GM18505 (cell line): ENCODE measurements around the gene TMEM134.

ENCODE experiments used
- ATAC-seq: cut with Tn5 transposase; IDR thresholded peaks from one replicate; pipeline ENCODE4 v1.9.1; 2021; ENCODE audit not compliant: unreplicated experiment
- POLR2A ChIP-seq: IDR thresholded peaks from 4 replicates; pipeline ENCODE4 v1.6.1; 2011; ENCODE audit warnings: borderline replicate concordance; ENCODE audit not compliant: insufficient read depth, insufficient read length; ENCODE audit errors: extremely low read depth

Gene TMEM134

DNA sequence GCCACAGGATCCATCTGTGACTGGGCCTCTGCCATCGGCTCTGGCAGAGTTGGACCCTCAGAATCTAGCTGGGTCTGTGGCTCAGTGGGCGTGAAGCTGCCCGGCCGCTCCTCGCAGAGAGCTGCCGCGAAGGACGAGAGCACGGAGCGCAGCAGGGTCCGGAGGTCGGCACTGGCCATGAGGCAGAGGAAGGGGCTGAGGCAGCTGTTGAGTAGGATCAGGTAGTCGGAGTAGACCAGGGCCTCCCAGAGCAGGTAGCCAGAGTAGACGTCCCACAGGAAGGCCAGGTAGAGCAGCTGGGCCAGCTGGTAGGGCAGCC lies 17.4 kb downstream of the TMEM134 start:
- TF ChIP-seq POLR2A = no peak
- no peak for ATAC-seq

DNA sequence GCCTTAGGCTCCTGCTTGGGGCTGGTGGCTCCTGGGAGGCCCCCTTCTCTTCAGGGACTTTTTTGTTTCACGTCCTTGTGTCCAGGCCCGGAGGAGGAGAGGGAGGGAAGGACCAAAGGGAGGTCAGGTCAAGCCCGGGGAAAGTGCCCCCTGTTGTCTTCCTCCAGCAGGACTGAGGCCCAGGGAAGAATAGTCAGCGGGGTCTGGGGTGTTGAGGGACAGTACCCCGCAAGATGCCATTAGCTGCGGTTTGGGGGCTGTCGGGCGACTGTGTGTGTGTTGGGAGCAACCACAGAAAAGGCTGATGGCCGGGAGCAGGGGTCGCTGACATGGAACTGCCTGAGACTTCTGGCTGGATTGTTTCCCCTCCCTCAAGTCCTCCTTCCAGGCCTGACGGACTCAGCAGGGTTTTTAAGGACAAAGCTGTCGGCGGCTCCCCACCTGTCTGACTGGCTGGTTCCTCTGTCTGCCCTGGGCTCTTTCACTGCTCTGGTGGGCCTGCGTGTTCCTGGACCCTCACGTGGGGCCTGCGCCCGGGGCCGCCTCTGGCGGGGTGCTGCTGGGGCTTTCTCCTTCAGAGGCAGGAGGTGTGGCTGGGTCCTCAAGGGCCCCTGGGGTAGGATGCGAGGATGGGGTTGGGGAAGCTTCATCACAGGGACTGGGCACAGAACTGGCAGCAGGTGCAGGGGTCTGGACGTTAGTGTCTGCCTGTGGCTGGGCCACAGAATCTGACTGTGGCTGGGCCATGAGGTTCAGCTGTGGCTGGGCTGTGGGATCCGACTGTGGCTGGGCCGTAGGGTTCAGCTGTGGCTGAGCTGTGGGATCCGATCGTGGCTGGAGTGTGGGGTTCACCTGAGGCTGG lies 18.0 kb downstream of the TMEM134 start:
- no peak for TF ChIP-seq POLR2A
- no peak for ATAC-seq

DNA sequence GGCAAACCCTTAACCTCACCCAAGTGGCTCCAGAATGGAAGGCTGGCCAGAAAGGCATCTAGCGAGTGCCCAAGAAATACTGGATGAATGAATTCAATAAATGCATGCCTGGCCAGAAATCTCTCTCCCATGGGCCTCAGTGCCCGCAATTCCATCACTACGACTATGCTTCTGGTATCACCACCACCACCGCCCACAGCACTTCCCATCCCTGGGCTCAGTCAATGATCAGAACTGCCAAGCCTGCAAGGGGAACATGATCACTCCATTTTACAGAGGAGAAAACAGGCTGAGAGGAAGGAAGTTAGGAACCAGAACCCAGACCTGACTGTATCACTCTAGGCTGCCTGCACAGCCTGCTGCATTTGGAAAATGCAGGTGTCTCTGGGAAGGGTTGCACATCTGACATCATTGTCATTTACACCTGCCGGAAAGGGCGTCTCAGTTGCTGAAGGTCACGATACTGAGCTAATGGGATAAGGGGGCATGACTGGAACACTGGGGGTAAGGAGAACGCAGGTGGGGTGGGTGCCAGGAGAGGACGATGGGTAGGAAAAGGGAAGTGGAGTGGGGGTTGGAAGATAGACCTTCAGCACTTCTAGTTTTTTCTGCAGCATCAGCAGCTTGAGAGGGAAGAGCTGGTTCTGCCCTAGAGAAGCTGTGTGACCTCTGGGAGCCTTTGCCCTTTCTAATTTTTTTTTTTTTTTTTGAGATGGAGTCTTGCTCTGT lies 19.8 kb downstream of the TMEM134 start:
- ATAC-seq = no peak
- TF ChIP-seq POLR2A = no peak

DNA sequence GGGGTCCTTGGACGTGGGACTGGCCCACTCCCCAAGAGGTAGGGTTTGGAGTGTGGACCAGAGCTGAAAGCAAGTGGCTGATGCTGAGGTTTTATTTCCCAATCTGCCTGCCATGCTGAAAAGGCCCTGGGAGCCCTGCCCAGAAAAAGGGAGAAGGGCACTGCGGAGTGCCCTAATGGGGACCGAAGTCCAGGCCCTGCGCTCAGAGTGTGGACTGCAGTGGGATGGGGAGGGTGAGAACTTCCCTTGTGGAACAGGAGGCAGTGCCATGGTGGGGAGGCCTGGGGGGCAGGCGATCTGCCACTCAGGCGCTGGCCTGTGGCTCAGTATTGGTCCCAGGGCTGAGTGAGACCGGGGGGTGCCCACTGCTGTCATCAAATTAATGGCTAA lies 20.8 kb downstream of the TMEM134 start:
- no peak for TF ChIP-seq POLR2A
- no peak for ATAC-seq

DNA sequence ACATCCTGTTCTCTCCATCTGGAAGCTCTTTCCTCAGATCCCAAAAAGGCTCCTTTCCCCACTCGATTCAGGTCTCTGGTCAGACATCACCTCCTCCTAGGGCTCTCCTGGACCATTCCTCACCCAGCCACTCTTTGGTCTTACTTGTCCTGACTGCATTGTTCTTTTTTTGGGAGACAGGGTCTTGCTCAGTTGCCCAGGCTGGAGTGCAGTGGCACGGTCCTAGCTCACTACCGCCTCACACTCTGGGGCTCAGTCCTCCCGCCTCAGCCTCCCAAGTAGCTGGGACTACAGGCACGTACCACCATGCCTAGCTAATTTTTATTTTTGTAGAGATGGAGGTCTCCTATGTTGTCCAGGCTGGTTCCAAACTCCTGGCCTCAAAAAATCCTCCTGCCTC lies 23.5 kb downstream of the TMEM134 start:
- TF ChIP-seq POLR2A = no peak
- no peak for ATAC-seq

DNA sequence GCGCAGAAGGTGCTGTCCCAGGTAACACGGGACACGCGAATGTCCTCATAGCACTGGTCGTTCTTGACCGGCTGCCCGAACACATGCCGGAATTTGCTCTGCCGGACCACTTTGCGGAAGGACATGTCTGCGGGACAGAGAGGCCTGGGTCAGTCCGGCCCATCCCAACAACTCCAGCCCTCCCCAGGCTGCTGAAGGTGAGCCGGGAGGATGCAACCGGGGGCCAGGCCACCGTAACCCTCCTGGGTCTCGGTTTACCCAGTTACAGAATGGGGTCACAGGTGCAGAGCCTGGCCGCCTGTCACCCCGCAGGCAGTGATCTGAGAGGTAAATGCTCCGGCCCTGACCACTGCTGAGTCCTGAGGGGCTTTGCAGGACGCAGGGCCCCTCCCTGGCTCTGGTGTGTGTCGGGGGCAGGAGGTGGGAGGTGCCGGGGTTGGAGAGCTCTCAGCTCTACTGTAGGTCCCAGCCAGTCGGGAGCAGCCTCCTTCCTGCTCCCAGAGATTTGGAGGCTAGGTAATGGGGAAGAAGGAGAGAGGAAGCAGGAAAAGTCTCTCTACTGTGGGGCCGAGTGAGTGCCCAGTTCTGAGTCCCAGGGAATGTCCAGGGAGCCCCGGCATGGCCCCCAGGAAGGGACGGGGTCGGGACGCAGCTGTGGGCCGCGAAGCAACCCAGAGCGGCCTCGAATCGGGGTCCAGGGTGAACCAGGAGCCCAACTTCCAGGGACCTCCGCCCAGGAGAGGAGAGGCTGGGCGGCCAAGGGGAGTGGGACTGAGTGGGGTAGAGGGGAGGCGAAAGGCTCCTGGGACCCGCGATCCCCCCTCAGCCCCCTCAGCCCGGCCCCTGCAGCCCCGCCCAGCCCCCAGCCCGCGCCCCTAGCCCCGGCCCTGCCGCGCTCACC lies 26.3 kb downstream of the TMEM134 start:
- no peak for ATAC-seq
- peak; percentile 10 for TF ChIP-seq POLR2A

DNA sequence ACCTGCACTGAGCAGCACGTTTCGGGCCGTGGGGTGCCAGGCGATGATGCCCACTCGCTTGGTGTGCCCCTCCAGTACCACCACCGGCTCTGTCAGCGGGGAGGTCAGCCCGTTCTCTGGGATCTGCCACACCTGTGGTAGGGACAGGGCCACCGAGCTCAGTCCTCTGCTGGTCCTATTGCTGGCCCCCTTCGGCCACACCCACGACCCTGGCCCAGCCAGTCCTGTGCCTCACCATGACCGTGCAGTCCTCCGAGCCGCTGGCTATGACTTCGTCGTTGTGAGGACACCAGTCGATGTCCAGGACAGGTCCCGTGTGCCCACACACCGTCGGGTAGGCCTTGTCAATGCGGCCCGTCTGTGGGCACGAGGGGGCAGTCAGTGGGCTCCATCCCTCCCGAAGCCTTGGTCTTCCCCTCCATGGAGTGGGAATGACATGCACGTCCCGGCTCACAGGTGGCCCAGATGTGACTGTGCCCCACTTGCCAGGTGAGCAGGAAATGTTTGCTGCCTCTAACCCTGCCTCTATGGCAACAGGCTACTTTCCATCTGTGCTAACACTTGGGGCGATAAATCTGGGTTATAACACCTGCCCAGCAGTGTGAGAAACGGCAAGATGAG lies 27.2 kb downstream of the TMEM134 start:
- peak; percentile 7 for TF ChIP-seq POLR2A
- ATAC-seq = no peak

DNA sequence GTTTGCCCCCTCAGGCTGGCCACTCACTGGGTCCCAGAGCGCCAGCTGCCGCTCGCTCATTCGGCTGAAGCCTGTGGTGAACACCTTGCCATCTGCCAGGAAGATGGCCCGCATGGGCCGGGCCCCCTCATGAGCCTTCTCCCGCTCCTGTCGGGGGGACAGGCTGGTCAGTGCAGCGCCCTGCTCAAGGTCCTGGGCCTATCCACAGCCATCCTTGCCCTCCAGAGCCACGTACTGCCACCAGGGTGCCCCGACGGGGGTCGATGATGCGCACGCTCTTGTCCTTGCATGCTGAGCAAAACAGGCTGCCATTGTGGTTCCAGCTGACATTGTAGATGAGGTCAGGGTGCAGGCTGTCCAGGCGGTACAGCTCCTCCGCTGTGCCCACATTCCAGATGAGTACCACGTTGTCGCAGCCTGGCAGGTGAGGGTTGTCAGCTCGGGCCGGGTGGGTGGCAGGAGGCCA lies 27.9 kb downstream of the TMEM134 start:
- no peak for ATAC-seq
- peak; percentile 40 for TF ChIP-seq POLR2A

DNA sequence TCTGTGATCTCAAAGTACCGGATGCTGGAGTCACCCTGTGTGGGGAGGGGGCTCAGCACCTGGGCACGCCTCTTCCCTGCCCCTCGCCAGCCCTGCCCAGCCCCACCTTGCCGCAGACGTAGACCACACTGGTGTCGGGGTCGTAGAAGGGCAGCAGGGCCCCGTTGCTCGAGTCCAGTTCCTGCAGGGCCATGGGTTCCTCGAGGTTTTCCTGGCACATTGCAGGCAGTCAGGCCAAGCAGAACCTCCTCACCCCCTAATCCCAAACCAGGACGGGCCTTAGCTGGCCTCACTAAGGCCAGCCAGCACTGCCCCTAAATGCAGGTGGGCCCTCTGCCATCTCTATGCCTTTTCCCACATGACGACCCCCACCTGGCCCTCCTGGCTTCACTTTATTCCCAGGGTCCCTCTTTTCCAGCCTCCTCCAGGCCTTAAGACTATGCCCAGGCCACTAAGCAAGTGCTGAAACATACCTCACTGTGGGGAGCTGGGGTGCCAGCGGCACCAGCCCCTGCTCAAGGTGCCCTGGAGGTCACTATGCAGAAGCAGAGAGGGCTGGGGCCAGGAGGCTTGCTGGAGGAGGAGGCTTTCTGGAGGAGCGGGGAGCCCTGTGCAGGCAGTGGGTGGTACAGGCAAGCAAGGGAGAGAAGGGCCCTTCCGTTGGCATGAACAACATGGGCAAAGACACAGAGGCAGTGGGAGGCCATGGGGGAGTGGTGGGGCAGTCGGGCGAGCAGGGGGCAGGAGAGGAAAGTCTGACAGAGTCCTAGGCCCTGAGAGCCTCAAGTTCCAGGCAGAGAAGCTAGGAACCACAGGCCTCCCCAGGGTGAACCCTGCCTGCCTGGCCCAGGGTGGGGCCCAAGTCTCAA lies 28.6 kb downstream of the TMEM134 start:
- ATAC-seq = no peak
- no peak for TF ChIP-seq POLR2A

DNA sequence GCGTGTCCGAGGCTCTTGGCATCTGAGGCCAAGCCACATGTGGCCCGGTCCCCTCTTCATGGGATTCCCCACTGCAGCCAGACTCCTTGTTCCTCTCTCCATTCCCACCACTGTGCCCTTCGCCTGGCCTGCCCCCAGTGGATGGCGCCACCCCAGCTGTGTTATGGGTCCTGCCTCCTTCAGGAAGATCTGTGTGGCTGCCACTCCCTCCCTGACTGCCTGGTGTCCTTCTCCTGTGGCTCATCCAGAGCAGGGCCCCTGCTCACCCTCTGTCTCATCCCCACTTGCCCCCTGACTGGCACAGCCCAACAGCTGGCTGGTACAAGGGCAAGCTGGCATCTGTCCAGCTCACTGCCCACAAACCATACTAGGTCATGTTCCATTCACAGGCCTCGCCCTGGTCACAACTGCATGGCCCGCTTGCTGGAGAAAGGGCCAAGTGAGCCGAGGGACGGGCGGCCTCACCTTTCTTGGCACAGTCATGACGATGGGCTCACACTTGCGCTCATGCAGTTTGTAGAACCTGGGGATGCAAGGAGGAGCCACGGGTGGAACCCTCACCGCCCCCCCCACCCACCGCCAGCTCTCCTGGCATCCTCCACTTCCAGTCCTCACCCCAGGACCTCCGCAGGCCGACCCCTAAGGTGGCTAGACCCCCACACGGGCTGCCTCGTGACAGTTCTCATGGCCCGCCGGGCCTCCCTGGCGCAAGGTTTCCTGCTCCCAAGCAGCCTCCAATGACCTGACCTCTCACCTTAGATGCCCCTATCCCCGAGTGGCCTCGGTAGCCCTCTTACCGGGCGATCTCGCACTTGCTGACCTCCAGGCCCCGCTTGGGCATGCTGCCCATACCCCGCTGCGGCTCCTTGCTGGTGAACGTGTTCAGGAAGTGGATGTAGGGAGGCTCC lies 29.5 kb downstream of the TMEM134 start:
- no peak for ATAC-seq
- TF ChIP-seq POLR2A = no peak

DNA sequence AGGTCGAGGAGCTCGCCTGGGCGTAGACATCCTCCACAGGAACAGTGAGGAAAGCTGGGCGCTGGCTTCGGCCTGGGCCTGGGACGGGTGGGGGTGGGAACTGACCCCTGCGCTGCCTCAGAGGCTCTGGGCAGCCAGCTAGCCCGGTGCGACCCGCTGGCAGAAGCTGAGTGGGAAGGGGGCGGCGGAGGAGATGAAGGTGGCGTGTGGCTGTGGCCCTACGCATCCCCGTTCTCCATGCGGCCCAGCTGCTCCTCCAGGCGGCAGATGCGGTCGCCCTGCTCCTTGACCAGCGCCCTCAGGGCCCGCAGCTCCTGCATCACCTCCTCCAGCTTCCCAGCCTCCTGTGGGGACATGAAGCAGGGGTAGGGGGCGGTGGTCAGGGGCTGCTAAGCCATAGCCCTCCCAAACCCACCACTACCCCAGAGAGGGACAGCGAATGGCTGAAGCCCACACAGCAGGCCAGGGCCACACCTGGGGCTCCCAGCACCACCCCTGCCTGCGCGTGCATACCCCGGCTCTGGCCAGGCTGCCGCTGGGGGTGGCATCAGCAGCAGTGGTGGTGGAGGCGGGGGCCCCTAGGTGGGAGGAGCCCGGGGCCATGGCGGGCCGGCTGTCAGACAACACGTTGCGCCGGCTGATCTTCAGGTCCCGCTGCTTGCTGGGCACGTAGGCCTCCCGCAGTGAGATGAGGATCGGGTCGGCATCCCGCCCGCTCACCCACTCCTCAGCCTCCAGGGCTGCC lies 30.7 kb downstream of the TMEM134 start:
- no peak for ATAC-seq
- peak; percentile 62 for TF ChIP-seq POLR2A

DNA sequence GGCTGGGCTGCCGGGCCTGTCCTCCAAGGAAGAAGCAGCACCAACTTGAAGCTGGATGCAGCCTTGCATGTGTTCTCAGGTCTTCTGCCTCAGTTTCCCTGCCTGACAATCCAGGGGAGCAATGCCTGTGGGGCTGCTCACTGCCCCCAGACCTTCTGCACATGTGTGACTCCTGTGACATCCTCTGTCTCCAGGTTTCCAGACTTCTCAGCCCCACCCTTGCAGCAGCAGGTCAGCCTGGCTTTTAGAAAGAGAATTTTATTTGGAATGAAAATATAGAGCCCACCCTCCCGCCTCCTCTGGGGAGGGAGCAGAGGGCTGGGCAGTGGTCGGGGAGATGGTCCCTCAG lies 31.3 kb downstream of the TMEM134 start:
- TF ChIP-seq POLR2A = no peak
- ATAC-seq = no peak
